IMR-90 (cell line): ENCODE results near the gene FBXW2. TPM values are rescaled to one million over a fixed set of nuclear protein-coding genes. Genes with fewer than 3 reads are reported as not detected.

Experiments used
- ATAC-seq: fragments of 200-7000 bp; cut with Tn5 transposase; 2 replicates; pipeline ENCODE4 v1.9.1; 2020; ENCODE audit warnings: low read depth, mild to moderate bottlenecking, moderate library complexity
- BruUV-seq: library from RNA; stranded (reverse); fragments of 400-500 nt; replicated peaks from 2 replicates; lab custom pipeline; 2021; lab: Mats Ljungman, UMichigan
- CTCF ChIA-PET: fragments of 300-600 bp; formaldehyde crosslinking; extraction: SDS; loops from one replicate; lab custom pipeline; 2021; ENCODE audit warnings: antibody characterized with exemption; lab: Yijun Ruan, JAX
- POLR2A ChIA-PET: fragments of 300-600 bp; sonication (Branson Sonifier 250); formaldehyde crosslinking; loops from one replicate; lab custom pipeline; 2022; ENCODE audit warnings: antibody characterized with exemption; ENCODE audit not compliant: unreplicated experiment; lab: Charles Lee
- DNase-seq: peaks from one replicate; pipeline ENCODE4 v3.0.0; 2013
- H2AFZ ChIP-seq: replicated peaks from 2 replicates; pipeline ENCODE3; 2013; ENCODE audit warnings: low read length, mild to moderate bottlenecking; ENCODE audit not compliant: poor library complexity
- H2AK5ac ChIP-seq: 2 replicates; pipeline ENCODE4 v1.6.1; 2013; ENCODE audit warnings: low read depth, low read length, inconsistent platforms
- H2AK9ac ChIP-seq: replicated peaks from 2 replicates; pipeline ENCODE3; 2013; ENCODE audit warnings: mild to moderate bottlenecking, low read depth, low read length, moderate library complexity; ENCODE audit not compliant: poor library complexity
- H2BK120ac ChIP-seq: 2 replicates; pipeline ENCODE4 v1.6.1; 2013; ENCODE audit warnings: low read depth, low read length, inconsistent platforms
- H2BK15ac ChIP-seq: 3 replicates; pipeline ENCODE4 v1.6.1; 2013; ENCODE audit warnings: low read depth, low read length, inconsistent platforms
- H2BK20ac ChIP-seq: 2 replicates; pipeline ENCODE4 v1.6.1; 2013; ENCODE audit warnings: low read depth, mild to moderate bottlenecking, inconsistent platforms, low read length, moderate library complexity
- H2BK5ac ChIP-seq: 2 replicates; pipeline ENCODE4 v1.6.1; 2013; ENCODE audit warnings: mild to moderate bottlenecking, low read depth, low read length, inconsistent platforms; ENCODE audit not compliant: poor library complexity, severe bottlenecking
- H3K14ac ChIP-seq: replicated peaks from 2 replicates; pipeline ENCODE4 v1.6.1; 2013; ENCODE audit warnings: low read depth, low read length, inconsistent platforms
- H3K18ac ChIP-seq: 2 replicates; pipeline ENCODE4 v1.6.1; 2013; ENCODE audit warnings: low read depth, low read length, control low read depth
- H3K23ac ChIP-seq: 2 replicates; pipeline ENCODE4 v1.6.1; 2013; ENCODE audit warnings: low read depth, low read length, inconsistent platforms
- H3K27ac ChIP-seq: 2 replicates; pipeline ENCODE4 v1.5.1; 2013; ENCODE audit warnings: mild to moderate bottlenecking, control low read depth, low read length; ENCODE audit not compliant: insufficient read depth
- H3K27me3 ChIP-seq: 2 replicates; pipeline ENCODE4 v1.6.1; 2013; ENCODE audit warnings: low read length; ENCODE audit not compliant: control insufficient read depth, insufficient read depth
- H3K36me3 ChIP-seq: 2 replicates; pipeline ENCODE4 v1.6.1; 2013; ENCODE audit warnings: low read length, mixed read lengths; ENCODE audit not compliant: control insufficient read depth, insufficient read depth
- H3K4ac ChIP-seq: 2 replicates; pipeline ENCODE4 v1.6.1; 2013; ENCODE audit warnings: low read depth, low read length, inconsistent platforms
- H3K4me1 ChIP-seq: 2 replicates; pipeline ENCODE4 v1.6.1; 2013; ENCODE audit warnings: low read length, mixed read lengths; ENCODE audit not compliant: control insufficient read depth, insufficient read depth
- H3K4me2 ChIP-seq: 2 replicates; pipeline ENCODE4 v1.6.1; 2013; ENCODE audit warnings: low read depth, mild to moderate bottlenecking, control low read depth, low read length, moderate library complexity
- H3K4me3 ChIP-seq: 2 replicates; pipeline ENCODE4 v1.5.1; 2013; ENCODE audit warnings: low read depth, mild to moderate bottlenecking, control low read depth, low read length, moderate library complexity; ENCODE audit not compliant: insufficient read depth
- H3K56ac ChIP-seq: 2 replicates; pipeline ENCODE4 v1.6.1; 2013; ENCODE audit warnings: low read length, inconsistent platforms; ENCODE audit not compliant: insufficient read depth; ENCODE audit errors: extremely low read depth
- H3K79me1 ChIP-seq, 2 experiments: 2 replicates each; pipeline ENCODE4 v1.6.1; 2013; ENCODE audit warnings: low read length in 2 of 2, inconsistent platforms in 1 of 2, low read depth in 1 of 2
- H3K9ac ChIP-seq: 2 replicates; pipeline ENCODE4 v1.6.1; 2013; ENCODE audit warnings: low read depth, low read length, control low read depth
- H3K9me1 ChIP-seq: 2 replicates; pipeline ENCODE4 v1.6.1; 2013; ENCODE audit warnings: low read length, inconsistent platforms; ENCODE audit not compliant: insufficient read depth
- H3K9me3 ChIP-seq: 2 replicates; pipeline ENCODE4 v1.6.1; 2013; ENCODE audit warnings: low read length; ENCODE audit not compliant: control insufficient read depth, insufficient read depth
- H4K20me1 ChIP-seq: 2 replicates; pipeline ENCODE4 v1.6.1; 2013; ENCODE audit warnings: low read length, inconsistent platforms; ENCODE audit not compliant: insufficient read depth
- H4K5ac ChIP-seq: 2 replicates; pipeline ENCODE4 v1.6.1; 2013; ENCODE audit warnings: mild to moderate bottlenecking, low read depth, low read length, control low read depth
- H4K8ac ChIP-seq, 2 experiments: 2 replicates each; pipeline ENCODE4 v1.6.1; 2013; ENCODE audit warnings: low read depth in 2 of 2, low read length in 2 of 2, control low read depth in 1 of 2, inconsistent platforms in 1 of 2
- H4K91ac ChIP-seq: 2 replicates; pipeline ENCODE4 v1.6.1; 2013; ENCODE audit warnings: low read depth, low read length, inconsistent platforms; ENCODE audit not compliant: insufficient read depth
- BHLHE40 ChIP-seq: fragments of 150-350 bp; IDR thresholded peaks from 2 replicates; pipeline ENCODE4 v1.6.1; 2016; ENCODE audit warnings: mild to moderate bottlenecking, low read depth, low read length
- CEBPB ChIP-seq: IDR thresholded peaks from 2 replicates; pipeline ENCODE4 v1.6.1; 2012; ENCODE audit warnings: low read depth, low read length, improper control_type of control experiment
- MAZ ChIP-seq: IDR thresholded peaks from 2 replicates; pipeline ENCODE4 v1.6.1; 2012; ENCODE audit warnings: low read depth, mild to moderate bottlenecking, low read length, improper control_type of control experiment, moderate library complexity, borderline replicate concordance
- MXI1 ChIP-seq: IDR thresholded peaks from 2 replicates; pipeline ENCODE4 v1.6.1; 2012; ENCODE audit warnings: low read depth, mild to moderate bottlenecking, low read length, moderate library complexity, borderline replicate concordance
- NFE2L2 ChIP-seq: fragments of 150-350 bp; IDR thresholded peaks from 2 replicates; pipeline ENCODE4 v1.6.1; 2016; ENCODE audit warnings: low read depth, mild to moderate bottlenecking, low read length
- POLR2A ChIP-seq: IDR thresholded peaks from 2 replicates; pipeline ENCODE4 v1.6.1; 2012; ENCODE audit warnings: mild to moderate bottlenecking, low read depth, low read length
- RAD21 ChIP-seq: IDR thresholded peaks from 2 replicates; pipeline ENCODE4 v1.6.1; 2012; ENCODE audit warnings: low read length, improper control_type of control experiment
- RCOR1 ChIP-seq: IDR thresholded peaks from 2 replicates; pipeline ENCODE4 v1.6.1; 2012; ENCODE audit warnings: mild to moderate bottlenecking, low read length, improper control_type of control experiment; ENCODE audit not compliant: insufficient replicate concordance
- RFX5 ChIP-seq: IDR thresholded peaks from 2 replicates; pipeline ENCODE4 v1.8.0; 2012; ENCODE audit warnings: low read depth, mild to moderate bottlenecking, low read length, moderate library complexity
- SMC3 ChIP-seq: fragments of 150-350 bp; IDR thresholded peaks from 2 replicates; pipeline ENCODE4 v1.6.1; 2016; ENCODE audit warnings: low read depth, mild to moderate bottlenecking, antibody characterized with exemption, low read length, moderate library complexity
- WGBS, 2 experiments: methylation state at CpG; one replicate each; pipeline versions ENCODE4 v1.1.5 to v1.1.7; 2013; ENCODE audit warnings: missing lambda C conversion rate in 2 of 2; ENCODE audit not compliant: insufficient read length in 1 of 2; ENCODE audit errors: extremely low coverage in 2 of 2; 5-methylcytosine and 5-hydroxymethylcytosine counted together
- dilution Hi-C: fragments of 300-500 bp; cut with HindIII; formaldehyde crosslinking; loops from one replicate; pipeline ENCODE4 v1.14.3; 2018; ENCODE audit warnings: low sequenced_read_pairs; ENCODE audit not compliant: unreplicated experiment
- in situ Hi-C: fragments of 300-500 bp; cut with MboI; formaldehyde crosslinking; loops from 3 replicates; pipeline ENCODE4 v1.14.3; 2019; ENCODE audit warnings: low sequenced_read_pairs, inconsistent platforms, mixed read lengths
- intact Hi-C: fragments of 100-400 bp; cut with micrococcal nuclease; formaldehyde crosslinking; loops from 2 replicates; pipeline ENCODE4 v1.10.0; 2022
- polyA plus RNA-seq, 3 experiments: library from polyadenylated mRNA; depleted of rRNA; stranded (reverse); fragments of >200 nt; gene quantifications; 2 replicates each; pipeline ENCODE4 v1.2.3, GENCODE V29; 2012; ENCODE audit warnings: low replicate concordance in 1 of 3
- total RNA-seq: library from RNA; depleted of rRNA; stranded (reverse); fragments of >200 nt; gene quantifications from 2 replicates; pipeline ENCODE4 v1.2.3, GENCODE V29; 2012
- TF ChIP-seq, protein P1 (sequence below): fragments of 150-350 bp; IDR thresholded peaks from 2 replicates; pipeline ENCODE4 v1.6.1; 2017; ENCODE audit warnings: mild to moderate bottlenecking, antibody characterized with exemption, low read length, low read depth
- TF ChIP-seq, protein P2 (sequence below): conservative IDR thresholded peaks from 2 replicates; pipeline ENCODE4 v1.5.1; 2012; ENCODE audit warnings: mild to moderate bottlenecking, low read depth, low read length, improper control_type of control experiment

Gene FBXW2
- total and polyA plus RNA-seq, 2 of the 4 experiments (the other 2 are of a cell fraction): 27.1 to 43.5 TPM

DNA sequence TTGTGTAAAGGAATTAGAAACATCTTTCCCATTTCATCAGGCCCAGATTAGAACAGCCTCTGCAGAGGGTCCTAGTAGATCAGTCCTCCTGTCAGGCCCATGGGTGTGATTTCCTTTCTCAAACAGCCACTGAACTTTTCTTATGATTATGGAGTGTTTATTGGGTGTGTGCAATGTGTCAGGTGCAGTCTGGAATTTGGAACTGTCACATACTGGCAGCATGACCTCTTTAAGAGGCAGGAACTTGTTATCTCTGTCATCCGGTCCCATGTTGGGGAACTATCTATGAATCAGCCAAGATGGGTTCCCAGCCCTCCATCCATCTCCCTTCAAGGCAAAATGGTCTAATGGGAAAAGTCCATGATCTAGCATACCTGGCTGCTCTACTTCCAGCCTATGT, 67.3 kb downstream of the FBXW2 start:
- Histone ChIP-seq H4K8ac (no peak overlapping the region), H4K5ac (no peak overlapping the region), H2BK20ac (no peak overlapping the region), H3K23ac (no peak overlapping the region), H3K4me1 (peaks cover 8% of the 10 kb centered on the region), H2BK15ac (no peak overlapping the region), H3K27ac (no peak overlapping the region), H3K14ac (no peak overlapping the region), H3K18ac (no peak overlapping the region; the same call in 1 of the 2 replicates), H3K4me2 (no peak overlapping the region), H2AK9ac (no peak overlapping the region), H2BK120ac (no peak overlapping the region), H3K9me1 (peaks cover 3% of the 10 kb centered on the region; the same call in 1 of the 2 replicates), H3K4me3 (no peak overlapping the region), H2AK5ac (no peak overlapping the region), H3K56ac (no peak overlapping the region), H3K9me3 (no peaks in the 10 kb centered on the region), H2AFZ (no peak overlapping the region), H3K36me3 (no peaks in the 10 kb centered on the region), H3K4ac (no peak overlapping the region), H4K20me1 (peaks cover 3% of the 10 kb centered on the region; the same call in 1 of the 2 replicates), H3K9ac (no peak overlapping the region), H3K79me1 (no peaks in the 10 kb centered on the region), H3K27me3 (no peaks in the 10 kb centered on the region), H4K91ac (no peak overlapping the region), H2BK5ac (no peak overlapping the region)
- ChIA-PET POLR2A (no interaction called here), CTCF (no interaction called here)
- intact Hi-C loops: no loop called here
- TF ChIP-seq RCOR1 (no peak), SMC3 (no peak), RFX5 (no peak), RAD21 (no peak), POLR2A (no peak), MXI1 (no peak), MAZ (no peak), NFE2L2 (no peak), BHLHE40 (no peak), CEBPB (no peak)
- TF ChIP-seq, protein P1, sequence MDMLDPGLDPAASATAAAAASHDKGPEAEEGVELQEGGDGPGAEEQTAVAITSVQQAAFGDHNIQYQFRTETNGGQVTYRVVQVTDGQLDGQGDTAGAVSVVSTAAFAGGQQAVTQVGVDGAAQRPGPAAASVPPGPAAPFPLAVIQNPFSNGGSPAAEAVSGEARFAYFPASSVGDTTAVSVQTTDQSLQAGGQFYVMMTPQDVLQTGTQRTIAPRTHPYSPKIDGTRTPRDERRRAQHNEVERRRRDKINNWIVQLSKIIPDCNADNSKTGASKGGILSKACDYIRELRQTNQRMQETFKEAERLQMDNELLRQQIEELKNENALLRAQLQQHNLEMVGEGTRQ: no peak
- TF ChIP-seq, protein P2, sequence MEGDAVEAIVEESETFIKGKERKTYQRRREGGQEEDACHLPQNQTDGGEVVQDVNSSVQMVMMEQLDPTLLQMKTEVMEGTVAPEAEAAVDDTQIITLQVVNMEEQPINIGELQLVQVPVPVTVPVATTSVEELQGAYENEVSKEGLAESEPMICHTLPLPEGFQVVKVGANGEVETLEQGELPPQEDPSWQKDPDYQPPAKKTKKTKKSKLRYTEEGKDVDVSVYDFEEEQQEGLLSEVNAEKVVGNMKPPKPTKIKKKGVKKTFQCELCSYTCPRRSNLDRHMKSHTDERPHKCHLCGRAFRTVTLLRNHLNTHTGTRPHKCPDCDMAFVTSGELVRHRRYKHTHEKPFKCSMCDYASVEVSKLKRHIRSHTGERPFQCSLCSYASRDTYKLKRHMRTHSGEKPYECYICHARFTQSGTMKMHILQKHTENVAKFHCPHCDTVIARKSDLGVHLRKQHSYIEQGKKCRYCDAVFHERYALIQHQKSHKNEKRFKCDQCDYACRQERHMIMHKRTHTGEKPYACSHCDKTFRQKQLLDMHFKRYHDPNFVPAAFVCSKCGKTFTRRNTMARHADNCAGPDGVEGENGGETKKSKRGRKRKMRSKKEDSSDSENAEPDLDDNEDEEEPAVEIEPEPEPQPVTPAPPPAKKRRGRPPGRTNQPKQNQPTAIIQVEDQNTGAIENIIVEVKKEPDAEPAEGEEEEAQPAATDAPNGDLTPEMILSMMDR: no peak
- dilution Hi-C loops: no loop called here
- in situ Hi-C loops: no loop called here
- no TSS peak for BruUV-seq
- no CpG with 5 or more reads among the region's 1 CpG for WGBS, 2 experiments
- ATAC-seq (no peak), DNase-seq (no peak)
